Mammary epithelial cell (primary cell): ENCODE data around the gene APMAP.

Experiments used
- CTCF ChIP-seq, 2 donors: IDR thresholded peaks in 1 of 2; conservative IDR thresholded peaks in 1 of 2; 2 replicates each; pipeline ENCODE4 v1.5.1; 2011 to 2012; ENCODE audit warnings: inconsistent platforms in 2 of 2, low read length in 2 of 2, mild to moderate bottlenecking in 2 of 2, control low read depth in 1 of 2, low read depth in 1 of 2; ENCODE audit not compliant: insufficient read depth in 1 of 2; ENCODE audit errors: extremely low read depth in 1 of 2
- EZH2 ChIP-seq: IDR thresholded peaks from 2 replicates; pipeline ENCODE4 v1.6.1; 2012; ENCODE audit warnings: low read length, inconsistent platforms, borderline replicate concordance

GRCh38 chr20:24913076-24913628, 79.4 kb downstream of the APMAP start:
- no peak for TF ChIP-seq CTCF (conservative IDR thresholded peaks at IDR 0.05 in 1 of 2, IDR thresholded peaks at IDR 0.05 in 1 of 2; ENCODE audit: extremely low read depth in 1 of 2, insufficient read depth in 1 of 2, low read depth in 1 of 2, low read length in 2 of 2)
- no peak for TF ChIP-seq EZH2
